Loucy (cell line): ENCODE measurements around the gene NUAK1.

Experiments
- H2AFZ ChIP-seq: fragments of 200-600 bp; sonication (generic); 2 replicates; pipeline ENCODE4 v1.6.0; 2016; ENCODE audit warnings: antibody characterized with exemption, mild to moderate bottlenecking, low read length, moderate library complexity
- H3F3A ChIP-seq: fragments of 200-600 bp; 2 replicates; pipeline ENCODE4 v1.6.0; 2016; ENCODE audit warnings: antibody characterized with exemption, low read depth, mild to moderate bottlenecking
- H3K27me3 ChIP-seq: fragments of 200-600 bp; sonication (generic); 2 replicates; pipeline ENCODE4 v1.6.1; 2014; ENCODE audit warnings: low read length, mild to moderate bottlenecking; ENCODE audit not compliant: insufficient read depth, poor library complexity, severe bottlenecking
- H3K36me3 ChIP-seq: fragments of 200-600 bp; sonication (generic); 2 replicates; pipeline ENCODE4 v1.6.1; 2016; ENCODE audit warnings: low read length; ENCODE audit not compliant: insufficient read depth
- H3K4me1 ChIP-seq: fragments of 200-600 bp; sonication (generic); 2 replicates; pipeline ENCODE4 v1.5.1; 2014; ENCODE audit warnings: low read length, mild to moderate bottlenecking; ENCODE audit not compliant: insufficient read depth, poor library complexity, severe bottlenecking
- H3K4me2 ChIP-seq: fragments of 200-600 bp; sonication (generic); 2 replicates; pipeline ENCODE4 v1.6.0; 2014; ENCODE audit warnings: antibody characterized with exemption, low read length, low read depth, mild to moderate bottlenecking; ENCODE audit not compliant: poor library complexity, severe bottlenecking
- H3K4me3 ChIP-seq: fragments of 200-600 bp; sonication (generic); 2 replicates; pipeline ENCODE4 v1.5.1; 2014; ENCODE audit warnings: low read length, mild to moderate bottlenecking, mixed read lengths; ENCODE audit not compliant: poor library complexity, severe bottlenecking
- H3K79me2 ChIP-seq: fragments of 200-600 bp; sonication (generic); 2 replicates; pipeline ENCODE4 v1.6.1; 2014; ENCODE audit warnings: low read length; ENCODE audit not compliant: insufficient read depth
- H3K9ac ChIP-seq: fragments of 200-600 bp; sonication (generic); 2 replicates; pipeline ENCODE4 v1.6.0; 2014; ENCODE audit warnings: mild to moderate bottlenecking, low read depth, low read length, moderate library complexity; ENCODE audit not compliant: poor library complexity, severe bottlenecking
- H3K9me2 ChIP-seq: fragments of 200-600 bp; sonication (generic); replicated peaks from 2 replicates; pipeline ENCODE4 v1.6.1; 2016; ENCODE audit warnings: low read depth, low read length, mixed read lengths
- H3K9me3 ChIP-seq: fragments of 200-600 bp; sonication (generic); 2 replicates; pipeline ENCODE4 v1.6.1; 2014; ENCODE audit warnings: mild to moderate bottlenecking, antibody characterized with exemption, low read length, low read depth; ENCODE audit not compliant: insufficient read depth
- H4K20me1 ChIP-seq: fragments of 200-600 bp; sonication (generic); 2 replicates; pipeline ENCODE4 v1.6.0; 2014; ENCODE audit warnings: antibody characterized with exemption, low read length, mild to moderate bottlenecking; ENCODE audit not compliant: insufficient read depth, poor library complexity, severe bottlenecking
- EZH2phosphoT487 ChIP-seq: fragments of 200-600 bp; IDR thresholded peaks from 2 replicates; pipeline ENCODE4 v1.6.1; 2018; ENCODE audit warnings: antibody characterized with exemption, mild to moderate bottlenecking, moderate library complexity, borderline replicate concordance
- TF ChIP-seq, protein P1 (sequence below): fragments of 200-600 bp; sonication (generic); conservative IDR thresholded peaks from 2 replicates; pipeline ENCODE4 v1.5.1; 2014; ENCODE audit warnings: mild to moderate bottlenecking, antibody characterized with exemption, low read length

NUAK1 gene

DNA sequence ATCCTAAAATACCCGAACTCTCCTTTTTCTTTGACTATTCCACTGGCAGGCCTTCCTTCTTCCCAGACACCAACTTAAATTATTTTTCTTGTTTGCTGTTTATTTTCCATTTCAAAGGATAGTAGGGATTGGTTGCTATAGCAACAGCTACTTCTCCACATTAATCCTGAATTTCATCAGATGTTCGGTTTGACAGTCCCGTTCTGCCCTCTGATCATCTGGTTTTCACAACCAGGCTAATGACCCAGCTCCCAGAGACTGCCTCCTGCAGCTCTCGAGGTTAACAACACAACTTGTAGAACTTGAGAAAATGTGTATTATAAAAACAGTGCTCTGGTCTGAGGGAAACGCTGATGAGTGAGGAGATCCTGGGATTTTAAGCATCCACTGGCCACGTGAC lies 45.5 kb downstream of the NUAK1 start:
- no peaks in the 10 kb centered on the region for H4K20me1 ChIP-seq
- H3K27me3 ChIP-seq: no peaks in the 10 kb centered on the region
- no peak overlapping the region for H3K4me2 ChIP-seq
- H3K9me3 ChIP-seq: no peaks in the 10 kb centered on the region
- H3K36me3 ChIP-seq: no peaks in the 10 kb centered on the region
- no peaks in the 10 kb centered on the region for H3K79me2 ChIP-seq
- TF ChIP-seq, protein P1, sequence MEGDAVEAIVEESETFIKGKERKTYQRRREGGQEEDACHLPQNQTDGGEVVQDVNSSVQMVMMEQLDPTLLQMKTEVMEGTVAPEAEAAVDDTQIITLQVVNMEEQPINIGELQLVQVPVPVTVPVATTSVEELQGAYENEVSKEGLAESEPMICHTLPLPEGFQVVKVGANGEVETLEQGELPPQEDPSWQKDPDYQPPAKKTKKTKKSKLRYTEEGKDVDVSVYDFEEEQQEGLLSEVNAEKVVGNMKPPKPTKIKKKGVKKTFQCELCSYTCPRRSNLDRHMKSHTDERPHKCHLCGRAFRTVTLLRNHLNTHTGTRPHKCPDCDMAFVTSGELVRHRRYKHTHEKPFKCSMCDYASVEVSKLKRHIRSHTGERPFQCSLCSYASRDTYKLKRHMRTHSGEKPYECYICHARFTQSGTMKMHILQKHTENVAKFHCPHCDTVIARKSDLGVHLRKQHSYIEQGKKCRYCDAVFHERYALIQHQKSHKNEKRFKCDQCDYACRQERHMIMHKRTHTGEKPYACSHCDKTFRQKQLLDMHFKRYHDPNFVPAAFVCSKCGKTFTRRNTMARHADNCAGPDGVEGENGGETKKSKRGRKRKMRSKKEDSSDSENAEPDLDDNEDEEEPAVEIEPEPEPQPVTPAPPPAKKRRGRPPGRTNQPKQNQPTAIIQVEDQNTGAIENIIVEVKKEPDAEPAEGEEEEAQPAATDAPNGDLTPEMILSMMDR: no peak
- TF ChIP-seq EZH2phosphoT487: no peak
- no peaks in the 10 kb centered on the region for H3K4me1 ChIP-seq
- H3K9me2 ChIP-seq: no peaks in the 10 kb centered on the region; the same call in 1 of the 2 replicates
- no peak overlapping the region for H3K9ac ChIP-seq
- H2AFZ ChIP-seq: no peak overlapping the region
- H3K4me3 ChIP-seq: no peak overlapping the region
- no peaks in the 10 kb centered on the region for H3F3A ChIP-seq

DNA sequence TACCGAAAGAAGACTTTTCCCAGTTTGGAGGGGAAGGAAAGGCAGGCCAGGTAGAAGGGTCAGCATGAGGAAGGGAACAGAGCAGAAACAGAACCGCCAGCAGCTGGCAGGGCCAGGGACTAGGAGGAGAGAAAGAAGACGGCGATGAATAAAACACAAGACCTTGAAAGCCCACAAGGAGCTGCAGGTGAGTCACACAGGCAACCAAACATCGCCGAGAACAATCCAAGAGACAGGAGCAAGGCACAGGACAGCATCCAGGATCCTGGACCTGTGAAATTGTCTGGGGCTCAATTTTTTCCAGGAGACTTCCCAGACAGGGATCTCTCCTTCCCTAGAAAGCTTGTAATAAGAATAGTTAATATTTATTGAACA lies 47.3 kb downstream of the NUAK1 start:
- Histone ChIP-seq H3K9ac (no peak overlapping the region), H3K4me1 (no peaks in the 10 kb centered on the region), H3K4me3 (no peak overlapping the region), H3K4me2 (no peak overlapping the region), H4K20me1 (no peaks in the 10 kb centered on the region), H3K9me3 (no peaks in the 10 kb centered on the region), H3K9me2 (no peaks in the 10 kb centered on the region; the same call in 1 of the 2 replicates), H3K36me3 (no peaks in the 10 kb centered on the region), H3K27me3 (no peaks in the 10 kb centered on the region), H2AFZ (no peak overlapping the region), H3F3A (no peaks in the 10 kb centered on the region), H3K79me2 (no peaks in the 10 kb centered on the region)
- TF ChIP-seq, protein P1: no peak
- TF ChIP-seq EZH2phosphoT487: no peak

DNA sequence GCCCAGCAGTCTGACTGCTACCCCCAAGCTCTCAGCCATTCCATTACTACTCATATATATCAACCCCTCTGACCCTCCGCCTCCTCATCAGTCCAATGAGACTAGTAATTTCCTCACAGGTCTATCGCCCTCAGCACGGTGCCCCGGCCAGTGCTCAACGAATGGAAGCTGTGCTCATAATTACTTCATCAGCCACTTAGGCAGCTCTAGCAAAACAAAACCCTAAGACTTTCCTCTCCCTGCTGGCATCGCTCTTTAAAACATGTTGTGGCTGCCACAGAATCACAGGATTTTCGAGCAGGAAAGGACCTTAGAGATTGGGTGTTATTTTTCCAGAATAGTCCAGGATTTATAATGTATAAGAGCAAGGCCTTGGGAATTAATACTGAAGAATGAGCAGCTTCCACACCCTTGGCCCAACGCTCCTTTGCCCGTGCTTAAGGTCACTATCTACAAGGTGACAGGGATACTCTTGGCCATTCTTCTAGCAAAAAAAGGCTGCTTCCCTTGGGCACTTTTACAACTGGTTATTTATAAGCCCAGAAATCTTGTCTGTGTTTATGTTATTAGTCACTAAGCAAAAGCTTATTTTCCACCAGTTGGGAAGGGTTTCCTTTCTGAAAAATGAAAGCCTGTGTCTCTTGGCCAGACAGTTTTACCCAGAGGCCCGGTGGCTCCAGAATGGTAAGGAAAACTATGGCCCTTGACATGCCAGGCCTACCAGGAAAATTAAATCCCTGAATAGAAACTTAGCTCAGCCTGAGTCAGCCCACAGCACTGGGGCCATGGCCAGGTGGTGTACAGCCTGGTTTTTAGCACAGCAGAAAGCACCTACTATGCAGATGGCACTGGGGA lies 47.9 kb downstream of the NUAK1 start:
- Histone ChIP-seq H3K9ac (no peak overlapping the region), H3F3A (no peaks in the 10 kb centered on the region), H3K4me1 (no peaks in the 10 kb centered on the region), H2AFZ (no peak overlapping the region), H3K4me2 (no peak overlapping the region), H4K20me1 (no peaks in the 10 kb centered on the region), H3K4me3 (no peak overlapping the region), H3K79me2 (no peaks in the 10 kb centered on the region), H3K27me3 (no peaks in the 10 kb centered on the region), H3K9me2 (no peaks in the 10 kb centered on the region; the same call in 1 of the 2 replicates), H3K36me3 (no peaks in the 10 kb centered on the region), H3K9me3 (no peaks in the 10 kb centered on the region)
- TF ChIP-seq, protein P1: no peak
- TF ChIP-seq EZH2phosphoT487: no peak
